Measurements from ENCODE around the gene TMOD4. TPM values are rescaled to one million over a fixed set of nuclear protein-coding genes. Genes with fewer than 3 reads are reported as not detected.
"Not testable (repeated sequence)": the region's sequence is repeated elsewhere in the genome, so short reads cannot be mapped to it uniquely, and the experiment has no call there.

The TMOD4 gene
- total and polyA plus RNA-seq, 7 donors, result 0.07 to 2.1 (median 1.1) TPM; not detected in 4

DNA sequence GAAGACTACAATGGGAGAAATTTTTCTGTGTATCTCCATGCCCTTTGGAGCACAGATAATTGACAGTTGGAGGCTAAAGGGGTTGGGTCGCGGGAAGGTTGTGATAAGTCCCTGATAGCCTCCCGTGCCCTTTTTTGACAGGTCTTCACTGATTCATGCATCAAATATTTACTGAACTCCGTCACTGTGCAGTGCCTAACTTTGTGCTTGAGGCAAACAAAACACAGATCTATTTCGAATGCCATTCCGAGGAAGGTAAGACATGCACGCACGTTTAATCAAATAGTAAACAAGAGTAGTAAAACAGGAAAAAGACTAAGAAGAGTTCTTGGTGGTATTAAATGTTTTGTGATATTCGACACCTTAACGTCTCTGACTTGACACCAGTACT lies 22.1 kb upstream of the TMOD4 start:
- Histone ChIP-seq H3K36me3 (peaks cover 0 to 8% (median 2%) of the 10 kb centered on the region in 4 donors), H3K9me3 (no peaks in the 10 kb centered on the region), H3K27me3 (no peaks in the 10 kb centered on the region), H3K27ac (peak overlapping the region; percentile 90 to 95 (median 93)), H3K4me3 (peak overlapping the region; percentile 62 to 88 (median 70)), H3K4me1 (peaks cover 0 to 45% (median 38%) of the 10 kb centered on the region in 4 donors)
- intact Hi-C loops (cut with DNase I), result loop anchor here (1.0 to 10.0 kb wide), 3 partner anchors 56 to 197 kb away; partner anchors contain the start of genes PI4KB, PSMB4 and PSMD4
- TF ChIP-seq POLR2A (IDR thresholded peaks at IDR 0.05) (no peak), POLR2AphosphoS5 (IDR thresholded peaks at IDR 0.05) (no peak), EP300 (IDR thresholded peaks at IDR 0.05) (no peak)
- no peak for DNase-seq
- 4 to 16% methylated on average over 10 of the region's 10 CpGs for WGBS, 2 donors

DNA sequence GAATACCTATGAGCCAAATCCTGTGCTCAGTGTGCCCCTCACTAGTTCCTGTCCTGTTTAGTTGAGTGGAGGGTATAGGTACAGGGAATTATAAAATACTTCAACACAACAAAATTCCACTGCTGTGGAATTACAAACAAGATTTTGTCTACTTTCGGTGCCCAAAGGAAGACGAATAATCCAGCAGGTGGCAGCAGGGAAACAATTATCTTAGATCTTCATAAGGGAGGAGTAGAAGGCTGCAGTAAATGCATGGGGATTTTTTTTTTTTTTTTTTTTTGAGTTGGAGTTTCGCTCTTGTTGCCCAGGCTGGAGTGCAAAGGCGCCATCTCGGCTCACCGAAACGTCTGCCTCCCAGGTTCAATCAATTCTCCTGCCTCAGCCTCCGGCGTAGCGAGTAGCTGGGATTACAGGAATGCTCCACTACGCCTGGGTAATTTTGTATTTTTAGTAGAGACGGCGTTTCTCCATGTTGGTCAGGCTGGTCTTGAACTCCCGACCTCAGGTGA lies 20.6 kb upstream of the TMOD4 start:
- peak in 2 of 4 donors; percentile 16 to 19 for TF ChIP-seq POLR2AphosphoS5 (IDR thresholded peaks at IDR 0.05)
- TF ChIP-seq, protein P1, sequence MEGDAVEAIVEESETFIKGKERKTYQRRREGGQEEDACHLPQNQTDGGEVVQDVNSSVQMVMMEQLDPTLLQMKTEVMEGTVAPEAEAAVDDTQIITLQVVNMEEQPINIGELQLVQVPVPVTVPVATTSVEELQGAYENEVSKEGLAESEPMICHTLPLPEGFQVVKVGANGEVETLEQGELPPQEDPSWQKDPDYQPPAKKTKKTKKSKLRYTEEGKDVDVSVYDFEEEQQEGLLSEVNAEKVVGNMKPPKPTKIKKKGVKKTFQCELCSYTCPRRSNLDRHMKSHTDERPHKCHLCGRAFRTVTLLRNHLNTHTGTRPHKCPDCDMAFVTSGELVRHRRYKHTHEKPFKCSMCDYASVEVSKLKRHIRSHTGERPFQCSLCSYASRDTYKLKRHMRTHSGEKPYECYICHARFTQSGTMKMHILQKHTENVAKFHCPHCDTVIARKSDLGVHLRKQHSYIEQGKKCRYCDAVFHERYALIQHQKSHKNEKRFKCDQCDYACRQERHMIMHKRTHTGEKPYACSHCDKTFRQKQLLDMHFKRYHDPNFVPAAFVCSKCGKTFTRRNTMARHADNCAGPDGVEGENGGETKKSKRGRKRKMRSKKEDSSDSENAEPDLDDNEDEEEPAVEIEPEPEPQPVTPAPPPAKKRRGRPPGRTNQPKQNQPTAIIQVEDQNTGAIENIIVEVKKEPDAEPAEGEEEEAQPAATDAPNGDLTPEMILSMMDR (IDR thresholded peaks at IDR 0.05), result peak; percentile 46 to 58 (median 49)
- TF ChIP-seq POLR2A (IDR thresholded peaks at IDR 0.05), result no peak
- TF ChIP-seq EP300 (IDR thresholded peaks at IDR 0.05), result no peak
- Histone ChIP-seq H3K27me3 (no peaks in the 10 kb centered on the region), H3K36me3 (no peaks in the 10 kb centered on the region), H3K4me1 (peaks cover 0 to 32% (median 28%) of the 10 kb centered on the region in 4 donors), H3K27ac (peak overlapping the region; percentile 90 to 95 (median 93)), H3K4me3 (peak overlapping the region in 1 of 4 donors; percentile 20), H3K9me3 (no peaks in the 10 kb centered on the region)
- DNase-seq, result peak; percentile 78
- intact Hi-C loops (cut with DNase I), result loop anchor here (5.0 to 10.0 kb wide), 2 partner anchors 131 to 198 kb away; partner anchors contain the start of genes PI4KB and PSMB4
- 14 to 39% methylated on average over 14 of the region's 14 CpGs for WGBS, 2 donors

DNA sequence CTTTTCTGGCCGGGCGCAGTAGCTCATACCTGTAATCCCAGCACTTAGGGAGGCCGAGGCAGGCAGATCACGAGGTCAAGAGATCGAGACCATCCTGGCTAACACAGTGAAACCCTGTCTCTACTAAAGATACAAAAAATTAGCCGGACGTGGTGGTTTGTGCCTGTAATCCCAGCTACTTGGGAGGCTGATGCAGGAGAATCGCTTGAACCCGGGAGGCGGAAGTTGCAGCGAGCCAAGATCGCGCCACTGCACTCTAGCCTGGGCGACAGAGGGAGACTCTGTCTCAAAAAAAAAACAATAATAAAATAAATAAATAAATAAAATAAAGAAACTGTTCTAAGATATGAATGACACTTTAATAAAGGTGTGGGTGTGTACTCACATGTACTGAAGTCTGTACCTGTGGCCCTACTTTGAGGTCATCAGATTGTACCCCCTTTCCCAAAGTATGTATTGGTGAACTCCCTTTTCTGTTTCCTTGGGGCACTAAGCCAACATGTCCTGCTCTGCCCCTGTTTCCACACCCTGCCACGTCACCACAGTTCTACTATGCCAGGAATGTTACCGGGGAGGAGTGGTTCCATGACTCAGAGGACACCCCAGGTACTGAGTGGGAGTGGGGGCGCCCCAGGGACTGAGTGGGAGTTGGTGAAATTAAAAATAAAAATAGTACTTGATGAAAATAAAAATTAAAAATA lies 19.3 kb upstream of the TMOD4 start:
- Histone ChIP-seq H3K27ac (peak overlapping the region in 2 of 4 donors; percentile 93 to 95), H3K4me1 (peaks cover 0 to 23% (median 19%) of the 10 kb centered on the region in 4 donors)
- H3K4me3 ChIP-seq, H3K27me3 ChIP-seq, H3K36me3 ChIP-seq, H3K9me3 ChIP-seq: not testable (repeated sequence)
- WGBS, 2 donors, result 22 to 73% methylated on average over 17 of the region's 17 CpGs
- intact Hi-C loops (cut with DNase I), result loop anchor here (2.0 to 10.0 kb wide), 3 partner anchors 132 to 200 kb away; partner anchors contain the start of genes PI4KB and PSMB4
- DNase-seq, result peak; percentile 80

DNA sequence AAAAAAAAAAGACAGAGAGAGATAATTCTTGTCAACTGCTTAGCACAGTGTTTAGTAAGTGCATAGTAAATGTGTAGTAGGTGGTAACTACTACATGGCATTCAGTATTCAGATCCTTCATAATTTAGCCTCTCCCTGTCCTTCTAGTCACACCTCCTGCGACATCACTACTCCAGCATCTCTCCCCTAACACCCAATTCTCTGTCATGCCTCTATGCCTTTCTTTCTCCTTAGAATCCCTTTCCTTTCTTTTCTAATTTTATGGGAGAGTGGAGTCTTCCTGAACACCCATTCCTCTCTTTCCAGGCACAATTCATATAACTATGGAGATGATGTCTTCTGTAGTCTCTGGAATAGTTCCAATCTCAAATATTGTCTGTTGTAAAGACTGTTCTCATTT lies 18.1 kb upstream of the TMOD4 start:
- TF ChIP-seq, protein P1 (IDR thresholded peaks at IDR 0.05), result no peak
- TF ChIP-seq EP300 (IDR thresholded peaks at IDR 0.05) (no peak), POLR2A (IDR thresholded peaks at IDR 0.05) (no peak), POLR2AphosphoS5 (IDR thresholded peaks at IDR 0.05) (no peak)
- H3K4me1 ChIP-seq, result peaks cover 0 to 22% (median 18%) of the 10 kb centered on the region in 4 donors
- no peaks in the 10 kb centered on the region for H3K27me3 ChIP-seq
- DNase-seq, result no peak
- no peak overlapping the region for H3K27ac ChIP-seq
- intact Hi-C loops (cut with DNase I), result loop anchor here (2.0 to 10.0 kb wide), 2 partner anchors 147 to 201 kb away; partner anchors contain the start of gene PSMB4
- no peak overlapping the region for H3K4me3 ChIP-seq
- WGBS, 2 donors, result 51 to 86% methylated on average over 1 of the region's 1 CpG
- H3K36me3 ChIP-seq, result no peaks in the 10 kb centered on the region
- no peaks in the 10 kb centered on the region for H3K9me3 ChIP-seq

DNA sequence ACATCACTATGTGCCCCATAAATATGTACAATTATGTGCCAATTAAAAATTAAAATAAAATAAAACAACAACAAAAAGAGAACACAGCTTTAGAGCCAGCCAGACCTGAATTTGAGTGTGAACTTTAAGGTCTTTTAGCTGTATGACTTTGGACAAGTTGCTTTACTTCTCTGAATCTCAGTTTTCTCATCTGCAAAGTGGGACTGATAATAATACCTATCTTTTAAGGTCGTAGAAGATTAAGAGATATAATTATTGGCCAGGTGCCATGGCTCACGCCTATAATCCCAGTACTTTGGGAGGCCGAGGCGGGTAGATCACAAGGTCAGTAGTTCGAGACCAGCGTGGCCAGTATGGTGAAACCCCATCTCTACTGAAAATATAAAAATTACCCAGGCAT lies 17.5 kb upstream of the TMOD4 start:
- no peak overlapping the region for H3K27ac ChIP-seq
- H3K36me3 ChIP-seq, result no peaks in the 10 kb centered on the region
- TF ChIP-seq, protein P1 (IDR thresholded peaks at IDR 0.05), result no peak
- no peak for TF ChIP-seq POLR2A (IDR thresholded peaks at IDR 0.05)
- no peak for TF ChIP-seq EP300 (IDR thresholded peaks at IDR 0.05)
- TF ChIP-seq POLR2AphosphoS5 (IDR thresholded peaks at IDR 0.05), result no peak
- no peaks in the 10 kb centered on the region for H3K27me3 ChIP-seq
- WGBS, 2 donors, result 31 to 74% methylated on average over 6 of the region's 6 CpGs
- no peaks in the 10 kb centered on the region for H3K9me3 ChIP-seq
- peaks cover 0 to 28% (median 23%) of the 10 kb centered on the region in 4 donors for H3K4me1 ChIP-seq
- H3K4me3 ChIP-seq, result no peak overlapping the region
- intact Hi-C loops (cut with DNase I), result loop anchor here (10.0 kb wide), 1 partner anchor 201 kb away; the partner anchor contains the start of gene PSMB4
- no peak for DNase-seq
